Mesendoderm (in vitro differentiated cells): ENCODE results near the gene CCDC78.

Source experiments
- DNase-seq: peaks from one replicate; pipeline ENCODE4 v3.0.0; 2013
- H2AK5ac ChIP-seq: 2 replicates; pipeline ENCODE4 v1.6.1; 2013; ENCODE audit warnings: low read length, inconsistent platforms
- H2BK120ac ChIP-seq: 2 replicates; pipeline ENCODE4 v1.6.1; 2013; ENCODE audit warnings: low read depth, mild to moderate bottlenecking, low read length, moderate library complexity, mixed read lengths
- H2BK15ac ChIP-seq: replicated peaks from 2 replicates; pipeline ENCODE4 v1.6.1; 2013; ENCODE audit warnings: low read depth, mild to moderate bottlenecking, moderate library complexity
- H2BK5ac ChIP-seq: 2 replicates; pipeline ENCODE4 v1.6.1; 2013; ENCODE audit warnings: low read length, inconsistent platforms
- H3K18ac ChIP-seq: 2 replicates; pipeline ENCODE4 v1.6.1; 2013; ENCODE audit warnings: mild to moderate bottlenecking, low read length, mixed read lengths
- H3K23ac ChIP-seq: one replicate; pipeline ENCODE4 v1.6.1; 2013; ENCODE audit warnings: low read length
- H3K27ac ChIP-seq: 2 replicates; pipeline ENCODE4 v1.5.1; 2013; ENCODE audit warnings: low read depth, mild to moderate bottlenecking, inconsistent platforms, low read length, moderate library complexity
- H3K27me3 ChIP-seq: 2 replicates; pipeline ENCODE4 v1.6.1; 2013; ENCODE audit warnings: low read length, control low read depth, mild to moderate bottlenecking, inconsistent platforms; ENCODE audit not compliant: insufficient read depth, poor library complexity
- H3K36me3 ChIP-seq: 2 replicates; pipeline ENCODE4 v1.6.1; 2013; ENCODE audit warnings: low read length, inconsistent platforms; ENCODE audit not compliant: control insufficient read depth, insufficient read depth
- H3K4ac ChIP-seq: one replicate; pipeline ENCODE4 v1.6.1; 2013; ENCODE audit warnings: low read depth, mild to moderate bottlenecking, low read length, moderate library complexity
- H3K4me1 ChIP-seq: 2 replicates; pipeline ENCODE4 v1.6.1; 2013; ENCODE audit warnings: low read depth, low read length, inconsistent platforms; ENCODE audit not compliant: control insufficient read depth
- H3K4me2 ChIP-seq: 2 replicates; pipeline ENCODE4 v1.6.1; 2013; ENCODE audit warnings: low read length
- H3K4me3 ChIP-seq: 2 replicates; pipeline ENCODE4 v1.5.1; 2013; ENCODE audit warnings: mild to moderate bottlenecking, low read length
- H3K56ac ChIP-seq: one replicate; pipeline ENCODE4 v1.6.1; 2013; ENCODE audit warnings: low read length
- H3K79me1 ChIP-seq: 2 replicates; pipeline ENCODE4 v1.6.1; 2013; ENCODE audit warnings: low read length, inconsistent platforms
- H3K79me2 ChIP-seq: 2 replicates; pipeline ENCODE4 v1.6.1; 2013; ENCODE audit warnings: mild to moderate bottlenecking, low read length; ENCODE audit not compliant: control insufficient read depth, insufficient read depth
- H3K9ac ChIP-seq: 2 replicates; pipeline ENCODE4 v1.6.1; 2013; ENCODE audit warnings: low read length, inconsistent platforms
- H4K5ac ChIP-seq: one replicate; pipeline ENCODE4 v1.6.1; 2013; ENCODE audit warnings: low read length
- H4K8ac ChIP-seq: one replicate; pipeline ENCODE4 v1.6.1; 2013; ENCODE audit warnings: low read depth, mild to moderate bottlenecking, control low read depth, low read length, moderate library complexity
- WGBS: extraction: QIAGEN DNeasy Blood & Tissue Kit; methylation state at CpG from one replicate; pipeline ENCODE4 v1.1.7; 2013; ENCODE audit warnings: low lambda C conversion rate, missing lambda C conversion rate; ENCODE audit not compliant: insufficient coverage; ENCODE audit errors: extremely low coverage; 5-methylcytosine and 5-hydroxymethylcytosine counted together

CCDC78 gene

DNA sequence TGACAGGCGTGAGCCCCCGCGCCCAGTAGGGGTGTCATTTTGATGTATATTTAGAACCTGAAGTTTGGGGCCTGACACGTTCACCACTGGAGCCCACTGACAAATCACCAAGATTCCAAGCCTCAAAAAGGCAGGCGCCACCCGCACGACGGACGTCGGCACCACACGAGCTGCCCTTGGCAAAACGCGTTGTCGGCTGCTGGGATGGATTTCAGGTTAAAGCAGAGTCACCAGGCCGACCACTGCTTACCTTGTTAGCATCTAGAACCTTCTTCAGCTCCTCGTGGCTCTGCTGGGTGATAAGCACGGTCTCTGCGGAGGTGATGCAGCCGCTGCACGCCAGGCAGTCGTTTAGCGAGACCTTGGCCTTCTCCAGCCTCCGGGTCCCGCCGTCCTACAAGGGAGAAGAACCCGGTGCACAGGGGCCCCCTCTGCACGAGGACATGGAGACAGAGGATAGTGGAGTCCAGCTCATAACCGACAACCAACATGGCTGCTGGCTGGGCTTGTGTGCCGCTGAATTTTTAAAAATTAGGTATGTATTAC, 10.8 kb upstream of the CCDC78 start:
- Histone ChIP-seq H3K23ac (no peak overlapping the region), H3K79me2 (no peaks in the 10 kb centered on the region)

GRCh38 chr16:735982-736453, 9.8 kb upstream of the CCDC78 start:
- Histone ChIP-seq H3K18ac (no peak overlapping the region), H3K27ac (no peak overlapping the region), H3K36me3 (peaks cover 3% of the 10 kb centered on the region), H3K79me1 (no peaks in the 10 kb centered on the region), H3K56ac (no peak overlapping the region), H3K27me3 (no peaks in the 10 kb centered on the region), H4K8ac (no peak overlapping the region), H2AK5ac (no peak overlapping the region), H2BK5ac (no peak overlapping the region), H2BK120ac (no peak overlapping the region), H3K23ac (no peak overlapping the region), H3K79me2 (no peaks in the 10 kb centered on the region), H3K4ac (no peak overlapping the region), H2BK15ac (no peak overlapping the region), H3K4me2 (no peak overlapping the region), H3K4me3 (no peak overlapping the region), H3K9ac (no peak overlapping the region), H3K4me1 (no peaks in the 10 kb centered on the region), H4K5ac (no peak overlapping the region)
- WGBS: no CpG with 5 or more reads among the region's 13 CpGs
- no peak for DNase-seq

More for the DNA sequence above, 10.8 kb upstream of the CCDC78 start:
- Histone ChIP-seq H2BK5ac (no peak overlapping the region), H2BK15ac (no peak overlapping the region), H3K4ac (no peak overlapping the region), H3K79me1 (no peaks in the 10 kb centered on the region), H2AK5ac (no peak overlapping the region), H2BK120ac (no peak overlapping the region), H3K9ac (no peak overlapping the region), H3K36me3 (peaks cover 3% of the 10 kb centered on the region), H4K5ac (no peak overlapping the region), H4K8ac (no peak overlapping the region), H3K4me3 (no peak overlapping the region), H3K27ac (no peak overlapping the region), H3K4me2 (no peak overlapping the region), H3K4me1 (no peaks in the 10 kb centered on the region), H3K18ac (no peak overlapping the region), H3K56ac (no peak overlapping the region), H3K27me3 (no peaks in the 10 kb centered on the region)
- DNase-seq: no peak
- WGBS: no CpG with 5 or more reads among the region's 29 CpGs

DNA sequence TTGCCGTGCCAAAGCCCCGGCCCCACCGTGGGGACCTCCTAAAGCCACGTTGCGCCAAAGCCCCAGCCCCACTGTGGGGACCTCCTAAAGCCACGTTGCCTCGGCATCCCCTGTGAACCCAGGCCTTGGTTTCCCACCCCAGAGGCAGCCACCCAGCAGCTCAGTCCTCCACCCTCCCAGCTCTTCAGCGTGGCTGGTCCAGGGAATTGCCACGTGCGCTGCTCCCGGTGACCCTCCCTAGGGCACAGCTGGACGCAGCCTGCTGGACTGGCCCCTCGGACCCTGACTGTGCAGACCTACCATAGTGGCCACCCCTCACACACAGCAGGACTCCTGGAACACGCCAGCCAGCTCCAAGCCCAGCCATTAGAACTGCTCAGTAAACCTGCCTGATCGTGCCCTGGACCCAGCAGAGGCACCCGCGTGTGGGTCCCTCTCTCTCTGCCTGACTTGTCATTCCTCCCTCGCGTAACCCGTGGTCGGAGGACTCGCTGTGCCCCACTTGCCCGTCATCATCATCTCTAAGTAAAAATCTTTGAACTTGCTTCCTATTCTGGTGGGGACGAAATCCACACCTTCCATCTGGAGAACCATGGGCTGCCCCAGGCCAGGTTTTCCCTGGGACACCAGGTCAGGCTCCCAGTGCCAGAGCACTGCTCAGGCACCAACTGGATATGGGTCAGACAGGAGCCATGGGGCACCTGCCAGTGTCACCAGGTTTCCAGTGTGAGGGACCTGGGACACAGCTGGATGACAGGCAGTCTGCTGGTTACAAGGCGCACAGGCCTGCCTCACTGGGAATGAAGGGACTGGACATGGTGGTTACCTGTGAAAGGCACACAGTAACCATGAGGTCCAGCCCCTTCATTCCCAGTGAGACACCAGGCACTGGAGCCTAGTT, 9.0 kb upstream of the CCDC78 start:
- no peak overlapping the region for H3K9ac ChIP-seq
- no peak overlapping the region for H2BK5ac ChIP-seq
- no peaks in the 10 kb centered on the region for H3K79me2 ChIP-seq
- no peak overlapping the region for H3K4me2 ChIP-seq
- H3K27me3 ChIP-seq: no peaks in the 10 kb centered on the region
- H3K4me1 ChIP-seq: no peaks in the 10 kb centered on the region
- H3K4me3 ChIP-seq: no peak overlapping the region
- H3K27ac ChIP-seq: no peak overlapping the region
- no peak overlapping the region for H4K5ac ChIP-seq
- no peak overlapping the region for H2BK15ac ChIP-seq
- DNase-seq: no peak
- H3K4ac ChIP-seq: no peak overlapping the region
- no peak overlapping the region for H2AK5ac ChIP-seq
- no peak overlapping the region for H3K18ac ChIP-seq
- H2BK120ac ChIP-seq: no peak overlapping the region
- no peak overlapping the region for H4K8ac ChIP-seq
- WGBS: no CpG with 5 or more reads among the region's 25 CpGs
- no peaks in the 10 kb centered on the region for H3K79me1 ChIP-seq
- H3K36me3 ChIP-seq: peaks cover 3% of the 10 kb centered on the region
- H3K56ac ChIP-seq: no peak overlapping the region
- H3K23ac ChIP-seq: no peak overlapping the region

DNA sequence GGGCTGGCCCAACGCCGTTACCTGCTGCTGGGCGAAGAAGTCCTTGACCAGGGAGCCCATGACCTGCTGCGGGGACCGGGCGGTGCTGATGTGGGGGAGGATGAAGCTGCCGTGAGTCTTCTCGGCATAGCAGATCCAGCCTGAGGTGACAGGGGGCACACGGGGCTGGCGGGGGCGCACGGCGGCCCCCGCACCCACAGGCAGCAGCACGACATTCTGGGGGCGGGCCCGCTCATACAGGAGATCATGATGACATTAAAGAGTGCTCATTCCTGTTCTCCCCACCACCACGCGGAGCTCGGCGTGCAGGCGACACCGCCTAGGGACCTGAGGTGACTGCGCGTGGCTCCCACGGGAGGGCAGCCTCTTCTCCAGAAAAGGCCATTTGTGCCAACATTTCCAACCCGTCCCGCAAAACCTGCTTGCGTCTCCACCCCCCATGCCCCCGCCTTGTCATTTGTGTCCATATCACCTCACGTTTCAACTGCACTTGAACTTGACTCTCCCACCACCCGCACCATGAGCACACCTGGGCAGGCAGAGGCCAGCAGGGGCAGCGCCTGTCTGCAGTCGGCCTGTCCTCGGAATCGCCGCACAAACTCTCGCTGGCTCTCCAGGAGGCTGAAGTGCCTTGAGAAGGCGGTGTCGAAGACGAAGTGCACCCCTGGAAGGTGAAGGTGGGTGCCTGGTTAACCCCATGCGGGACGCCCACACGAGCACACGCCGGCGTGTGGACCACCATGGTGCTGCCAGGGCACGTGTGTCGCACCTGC, 8.2 kb upstream of the CCDC78 start:
- Histone ChIP-seq H3K27me3 (no peaks in the 10 kb centered on the region), H3K56ac (no peak overlapping the region), H2BK5ac (no peak overlapping the region), H4K5ac (no peak overlapping the region), H2BK15ac (no peak overlapping the region), H2AK5ac (no peak overlapping the region), H3K9ac (no peak overlapping the region), H3K4me1 (no peaks in the 10 kb centered on the region), H3K79me1 (no peaks in the 10 kb centered on the region), H2BK120ac (no peak overlapping the region), H4K8ac (no peak overlapping the region), H3K18ac (no peak overlapping the region), H3K4ac (no peak overlapping the region), H3K27ac (no peak overlapping the region), H3K36me3 (peaks cover 3% of the 10 kb centered on the region), H3K4me2 (no peak overlapping the region), H3K4me3 (no peak overlapping the region), H3K23ac (no peak overlapping the region), H3K79me2 (no peaks in the 10 kb centered on the region)
- no CpG with 5 or more reads among the region's 49 CpGs for WGBS
- DNase-seq: no peak

DNA sequence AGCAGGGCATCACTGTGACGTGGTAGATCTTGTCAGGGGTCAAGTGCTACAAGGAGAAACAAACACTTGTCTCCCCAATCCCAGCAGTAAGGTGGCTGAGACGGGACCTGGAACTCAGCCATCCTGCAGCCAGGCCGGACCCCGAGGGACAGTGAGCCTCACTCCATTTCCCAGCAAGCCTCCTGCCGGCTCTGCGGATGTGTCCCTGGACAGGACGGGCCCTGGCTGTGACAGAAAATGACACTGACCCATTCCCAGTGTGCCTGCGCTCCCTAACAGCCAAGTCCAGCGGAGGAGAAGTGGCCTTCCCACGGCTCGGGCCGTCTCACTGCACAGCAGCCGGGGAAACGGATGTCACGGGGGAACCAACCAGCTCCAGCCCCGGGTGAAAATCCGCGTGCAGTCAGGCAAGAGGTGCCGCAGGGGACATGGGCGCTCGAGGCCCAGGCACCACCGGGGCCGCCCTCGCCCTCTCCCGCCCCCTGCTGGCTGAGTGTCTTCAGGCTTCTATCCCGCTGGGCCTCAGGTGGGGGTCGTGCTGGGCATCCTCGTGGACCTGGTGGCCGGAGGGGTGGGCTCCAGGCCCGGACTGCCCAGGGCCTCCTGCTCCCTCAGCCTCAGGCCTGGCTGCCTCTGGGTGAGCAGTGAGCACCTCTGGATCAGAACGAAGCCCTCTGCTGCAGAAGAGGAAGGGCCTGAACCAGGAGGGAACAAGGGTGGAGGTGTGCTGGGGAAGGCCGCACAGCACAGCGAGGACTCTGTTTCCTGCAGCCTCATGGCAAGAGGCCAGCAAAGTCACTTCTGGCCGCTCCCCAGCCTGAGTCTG, 7.4 kb upstream of the CCDC78 start:
- no peak overlapping the region for H4K5ac ChIP-seq
- no peaks in the 10 kb centered on the region for H3K4me1 ChIP-seq
- no peak overlapping the region for H3K4me2 ChIP-seq
- no peak overlapping the region for H4K8ac ChIP-seq
- no peaks in the 10 kb centered on the region for H3K79me1 ChIP-seq
- H2BK5ac ChIP-seq: no peak overlapping the region
- H3K79me2 ChIP-seq: no peaks in the 10 kb centered on the region
- no peak overlapping the region for H2AK5ac ChIP-seq
- no CpG with 5 or more reads among the region's 34 CpGs for WGBS
- H2BK15ac ChIP-seq: no peak overlapping the region
- no peak overlapping the region for H3K18ac ChIP-seq
- no peak overlapping the region for H3K9ac ChIP-seq
- no peak overlapping the region for H3K4me3 ChIP-seq
- DNase-seq: peak; percentile 34
- no peak overlapping the region for H2BK120ac ChIP-seq
- H3K27me3 ChIP-seq: no peaks in the 10 kb centered on the region
- H3K36me3 ChIP-seq: peaks cover 3% of the 10 kb centered on the region
- H3K27ac ChIP-seq: no peak overlapping the region
- H3K23ac ChIP-seq: no peak overlapping the region
- H3K56ac ChIP-seq: no peak overlapping the region
- H3K4ac ChIP-seq: no peak overlapping the region
